Activated naive CD8-positive, alpha-beta T cell treated with anti-CD3 and anti-CD28 coated beads, Interleukin-2, amount 50 U/mL, for 24 hours (primary cell): ENCODE measurements around the gene TNNT3.
A peak's percentile ranks its signal among the peaks of the same experiment; 100 is the strongest.
"Not testable (repeated sequence)": the region's sequence is repeated elsewhere in the genome, so short reads cannot be mapped to it uniquely, and the experiment has no call there.

Experiments
- ATAC-seq: fragments of 150-1000 bp; cut with Tn5 transposase; one replicate; pipeline ENCODE4 v1.10.0; 2021
- DNase-seq: peaks from one replicate; pipeline ENCODE4 v3.0.0; 2021
- H3K27ac Mint-ChIP-seq: one replicate; pipeline ENCODE4 v1.8.0; 2021; ENCODE audit warnings: mild to moderate bottlenecking, mixed read lengths
- H3K27me3 Mint-ChIP-seq: one replicate; pipeline ENCODE4 v1.8.0; 2021; ENCODE audit warnings: mixed read lengths
- H3K36me3 Mint-ChIP-seq: one replicate; pipeline ENCODE4 v1.8.0; 2021; ENCODE audit warnings: low read depth, mixed read lengths
- H3K4me1 Mint-ChIP-seq: one replicate; pipeline ENCODE4 v1.8.0; 2021; ENCODE audit warnings: mixed read lengths
- H3K4me3 Mint-ChIP-seq: one replicate; pipeline ENCODE4 v1.8.0; 2021; ENCODE audit warnings: mild to moderate bottlenecking, moderate library complexity, mixed read lengths
- H3K9me3 Mint-ChIP-seq: one replicate; pipeline ENCODE4 v1.8.0; 2021; ENCODE audit warnings: mixed read lengths

TNNT3 gene

GRCh38 chr11:1919391-1920127 is at the start of gene TNNT3:
Gene TNNT3 (plus strand): TSS chr11:1919703. CDS start chr11:1922875, 3,172 bp downstream.
- DNase-seq = no peak
- no peak within 1 kb of the TSS for H3K4me3 Mint-ChIP-seq
- no peak within 1 kb of the TSS for H3K27ac Mint-ChIP-seq
- peaks cover 14% of the 10 kb centered on the region for H3K4me1 Mint-ChIP-seq
- H3K9me3 Mint-ChIP-seq = peaks cover 8% of the 10 kb centered on the region
- ATAC-seq = no peak
- H3K36me3 Mint-ChIP-seq = no peaks in the 10 kb centered on the region
- H3K27me3 Mint-ChIP-seq = peaks cover 6% of the 10 kb centered on the region

DNA sequence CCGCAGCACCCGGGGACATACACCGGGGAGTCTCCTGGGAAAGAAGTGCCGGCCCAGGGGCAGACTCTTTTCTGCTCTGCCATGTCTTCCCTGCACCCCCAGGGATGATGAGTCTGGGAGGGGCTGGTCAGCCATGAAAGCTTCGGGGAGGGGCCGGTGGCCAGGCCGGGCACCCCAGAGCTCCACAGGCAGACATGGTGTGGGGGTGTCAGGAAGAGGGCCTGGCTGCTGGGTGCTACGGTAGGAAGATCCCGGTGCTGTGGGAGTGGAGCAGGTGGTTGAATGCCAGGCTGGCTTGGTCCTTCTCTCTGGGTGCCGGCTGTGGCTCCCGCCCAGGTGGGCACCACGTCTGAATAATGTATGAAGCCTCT is 49.2 kb upstream of the TNNT3 start:
- ATAC-seq = no peak
- no peak for DNase-seq
- Mint-ChIP-seq H3K27ac (no peak overlapping the region), H3K27me3 (no peaks in the 10 kb centered on the region), H3K4me3 (peak overlapping the region; percentile 37), H3K9me3 (no peaks in the 10 kb centered on the region), H3K4me1 (peaks cover 40% of the 10 kb centered on the region), H3K36me3 (no peaks in the 10 kb centered on the region)

DNA sequence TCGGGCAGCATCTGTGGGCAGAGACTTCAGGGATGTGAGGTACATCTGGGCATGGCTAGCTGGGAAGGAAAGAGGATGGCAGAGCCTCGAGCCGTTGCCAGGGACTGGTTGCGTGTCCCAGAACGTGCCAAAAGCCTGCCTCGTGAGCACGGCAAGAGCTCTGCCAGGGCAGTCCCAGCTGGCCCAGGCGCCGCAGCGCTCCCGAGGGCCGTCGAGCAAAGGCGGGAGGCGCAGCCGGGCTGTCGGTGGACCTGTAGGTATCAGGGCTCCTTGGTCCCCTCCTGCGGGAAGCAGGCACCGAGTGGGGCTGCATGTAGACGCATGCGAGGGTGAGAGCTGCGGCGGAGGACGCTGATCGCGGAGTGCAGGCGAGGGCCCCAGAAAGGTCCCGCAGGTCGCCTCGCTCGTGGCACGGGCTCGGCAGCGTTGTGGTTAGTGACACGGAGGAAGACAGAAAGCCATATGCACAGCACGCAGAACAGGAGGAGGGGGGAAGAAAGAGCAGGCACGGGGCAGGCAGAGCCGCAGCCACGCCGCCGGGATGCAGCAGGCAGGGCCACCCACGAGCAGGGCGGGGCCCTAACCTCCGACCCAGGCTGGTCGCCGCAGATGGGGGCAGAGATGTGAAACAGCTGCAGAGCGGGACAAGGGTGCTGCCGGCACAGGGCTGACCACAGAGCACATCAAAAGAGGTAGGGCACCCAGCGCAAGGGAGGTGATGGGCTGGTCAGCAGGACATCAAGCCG is 48.6 kb upstream of the TNNT3 start:
- Mint-ChIP-seq H3K4me1 (peaks cover 37% of the 10 kb centered on the region), H3K36me3 (no peaks in the 10 kb centered on the region), H3K27me3 (no peaks in the 10 kb centered on the region), H3K9me3 (no peaks in the 10 kb centered on the region), H3K27ac (peak overlapping the region; percentile 61), H3K4me3 (peak overlapping the region; percentile 37)
- DNase-seq (peak; percentile 44), ATAC-seq (peak; percentile 50)

DNA sequence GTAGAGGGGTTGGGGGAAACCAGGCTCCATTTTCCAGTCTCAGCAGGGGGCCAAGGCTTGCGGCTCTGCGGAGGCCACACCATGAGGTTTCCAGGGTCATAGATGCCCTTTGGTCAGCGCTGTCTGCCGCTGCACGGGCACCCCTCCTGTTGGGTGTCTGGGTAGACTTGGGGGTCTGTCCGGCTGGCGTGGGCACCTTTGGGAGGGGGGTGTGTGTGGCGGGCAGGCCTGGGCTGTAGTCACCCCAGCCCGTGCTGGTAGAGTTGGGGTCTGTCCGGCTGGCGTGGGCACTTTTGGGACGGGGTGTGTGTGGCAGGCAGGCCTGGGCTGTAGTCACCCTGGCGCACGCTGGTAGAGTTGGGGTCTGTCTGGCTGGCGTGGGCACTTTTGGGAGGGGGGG is 48.0 kb upstream of the TNNT3 start:
- no peak overlapping the region for H3K4me3 Mint-ChIP-seq
- DNase-seq (no peak), ATAC-seq (no peak)
- no peak overlapping the region for H3K27ac Mint-ChIP-seq
- no peaks in the 10 kb centered on the region for H3K9me3 Mint-ChIP-seq
- H3K4me1 Mint-ChIP-seq = peaks cover 38% of the 10 kb centered on the region
- H3K36me3 Mint-ChIP-seq = no peaks in the 10 kb centered on the region
- no peaks in the 10 kb centered on the region for H3K27me3 Mint-ChIP-seq

GRCh38 chr11:1872267-1872985 is 47.1 kb upstream of the TNNT3 start:
- Mint-ChIP-seq H3K36me3 (no peaks in the 10 kb centered on the region), H3K27me3 (no peaks in the 10 kb centered on the region), H3K4me3 (no peak overlapping the region), H3K9me3 (no peaks in the 10 kb centered on the region), H3K4me1 (peaks cover 38% of the 10 kb centered on the region), H3K27ac (no peak overlapping the region)
- no peak for ATAC-seq
- no peak for DNase-seq

DNA sequence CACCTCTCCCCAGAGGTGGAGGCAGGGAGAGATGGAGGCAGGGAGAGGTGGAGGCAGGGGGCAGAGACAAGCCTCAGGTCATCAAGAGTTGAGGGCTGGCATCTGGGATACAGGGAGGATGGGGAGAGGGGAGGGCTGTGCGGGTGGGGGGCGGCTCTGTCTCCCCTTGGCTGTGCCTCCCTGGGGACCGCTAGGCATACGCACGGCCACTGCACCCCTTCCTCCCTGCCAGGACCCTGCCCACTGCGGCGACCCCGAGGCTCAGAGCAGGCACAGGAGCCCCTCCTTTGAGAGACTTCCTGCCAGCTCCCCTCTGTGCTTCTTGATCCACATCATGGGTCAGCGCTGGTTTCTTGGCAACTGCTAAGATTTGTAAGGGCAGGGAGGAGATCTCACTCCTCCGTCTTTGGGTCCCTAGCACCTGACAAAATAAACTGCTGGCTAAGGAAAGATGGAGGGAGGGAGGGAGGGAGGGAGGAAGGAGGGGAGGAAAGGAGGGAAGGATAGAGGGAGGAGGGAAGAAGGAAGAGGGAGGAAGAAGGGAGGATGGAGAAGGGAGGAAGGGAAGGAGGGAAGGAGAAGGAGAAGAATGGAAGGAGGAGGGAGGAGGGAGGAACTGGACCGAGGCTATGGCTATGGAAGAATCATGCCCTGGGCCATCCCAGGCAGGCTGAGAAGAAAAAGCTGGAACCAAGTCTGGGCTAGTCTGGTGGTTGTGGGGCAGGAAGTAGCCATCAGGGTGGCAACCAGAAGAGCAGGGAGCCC is 46.3 kb upstream of the TNNT3 start:
- Mint-ChIP-seq H3K4me1 (peaks cover 35% of the 10 kb centered on the region), H3K27me3 (no peaks in the 10 kb centered on the region), H3K36me3 (no peaks in the 10 kb centered on the region), H3K4me3 (no peak overlapping the region), H3K9me3 (no peaks in the 10 kb centered on the region), H3K27ac (no peak overlapping the region)
- no peak for DNase-seq
- no peak for ATAC-seq

GRCh38 chr11:1873813-1874150 is 45.7 kb upstream of the TNNT3 start:
- H3K4me3 Mint-ChIP-seq, H3K27me3 Mint-ChIP-seq, H3K36me3 Mint-ChIP-seq, ATAC-seq, H3K27ac Mint-ChIP-seq, H3K9me3 Mint-ChIP-seq, DNase-seq: not testable (repeated sequence)
- peaks cover 35% of the 10 kb centered on the region for H3K4me1 Mint-ChIP-seq

DNA sequence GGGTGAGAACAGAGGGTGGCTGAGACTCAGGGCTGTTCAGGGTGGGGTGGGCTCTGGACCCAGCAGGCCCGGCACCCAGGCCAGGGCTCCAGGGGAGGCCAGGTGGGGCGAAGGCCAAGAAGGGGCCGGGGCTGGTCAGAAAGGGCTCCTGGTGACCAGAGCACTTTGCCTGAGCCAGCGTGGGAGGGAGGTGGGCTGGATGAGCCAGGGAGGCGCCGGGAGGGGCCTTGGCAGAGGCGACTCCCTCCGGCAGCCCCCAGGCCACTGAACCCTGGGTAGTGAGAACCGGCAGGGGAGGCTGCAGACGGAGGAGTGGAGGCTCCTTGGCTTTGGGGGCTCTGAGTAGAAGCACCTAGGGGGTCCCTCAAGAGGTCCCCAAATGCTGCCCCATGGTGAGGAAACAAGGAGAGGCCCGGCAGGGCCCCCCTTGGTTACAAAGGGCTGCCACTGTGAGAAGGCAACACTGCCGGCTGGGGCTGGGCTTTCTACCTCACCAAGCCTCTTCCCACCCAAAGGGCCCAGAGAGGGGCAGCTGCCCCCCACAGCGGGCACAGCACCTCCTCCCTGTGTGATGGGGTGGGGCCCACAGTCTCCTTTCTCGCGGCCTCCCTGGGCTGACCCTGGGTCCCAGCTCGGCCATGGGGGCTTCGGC is 44.9 kb upstream of the TNNT3 start:
- peaks cover 27% of the 10 kb centered on the region for H3K4me1 Mint-ChIP-seq
- not testable (repeated sequence) for DNase-seq, H3K4me3 Mint-ChIP-seq, H3K36me3 Mint-ChIP-seq, H3K27ac Mint-ChIP-seq, H3K27me3 Mint-ChIP-seq, ATAC-seq, H3K9me3 Mint-ChIP-seq

DNA sequence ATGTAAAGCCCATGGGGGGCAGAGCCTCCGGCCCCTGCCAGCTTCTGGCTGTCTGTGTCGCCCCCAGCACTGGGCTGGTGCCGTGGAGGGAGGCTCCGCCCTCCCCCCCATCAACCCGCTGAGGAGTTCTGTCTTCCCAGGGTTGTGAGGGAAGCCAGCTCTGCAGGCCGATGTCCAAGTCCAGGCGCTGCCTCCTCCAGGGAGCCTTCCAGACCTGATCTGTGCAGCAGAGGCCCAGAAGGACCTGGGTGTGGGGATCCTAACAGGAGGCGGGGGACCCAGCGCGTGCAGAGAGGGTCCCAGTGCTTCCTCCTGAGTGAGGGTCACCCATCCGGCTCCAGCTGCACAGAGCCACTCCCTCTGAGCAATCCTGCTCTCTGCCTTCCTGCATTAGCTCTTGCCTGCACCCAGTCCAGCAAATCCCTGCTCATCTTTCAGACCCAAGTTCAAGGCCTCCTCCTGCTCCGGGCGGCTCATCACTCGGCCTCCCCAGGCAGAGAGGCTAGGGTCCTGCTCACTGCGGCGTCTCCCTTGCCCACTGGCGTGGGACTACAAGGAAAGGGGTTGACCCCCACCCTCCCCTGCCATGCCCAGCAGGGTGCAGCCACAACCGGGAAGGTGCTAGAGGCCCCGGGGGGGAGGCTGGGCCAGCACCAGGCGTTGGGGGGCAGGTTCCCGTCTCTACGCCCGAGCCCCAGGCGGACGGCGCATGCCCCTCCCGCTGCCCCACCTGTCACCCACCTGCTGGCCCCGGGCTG is 44.2 kb upstream of the TNNT3 start:
- Mint-ChIP-seq H3K27me3 (no peaks in the 10 kb centered on the region), H3K4me3 (no peak overlapping the region), H3K27ac (no peak overlapping the region), H3K9me3 (no peaks in the 10 kb centered on the region), H3K4me1 (peaks cover 23% of the 10 kb centered on the region), H3K36me3 (no peaks in the 10 kb centered on the region)
- ATAC-seq (no peak), DNase-seq (no peak)

GRCh38 chr11:1875851-1876301 is 43.6 kb upstream of the TNNT3 start:
- not testable (repeated sequence) for ATAC-seq, H3K36me3 Mint-ChIP-seq, H3K4me3 Mint-ChIP-seq, H3K9me3 Mint-ChIP-seq, DNase-seq, H3K27ac Mint-ChIP-seq, H3K27me3 Mint-ChIP-seq
- H3K4me1 Mint-ChIP-seq = peaks cover 20% of the 10 kb centered on the region

- ATAC-seq (no peak), DNase-seq (peak; percentile 44)
- H3K4me3 Mint-ChIP-seq = no peak overlapping the region
- H3K27ac Mint-ChIP-seq = no peak overlapping the region
- H3K4me1 Mint-ChIP-seq = peaks cover 18% of the 10 kb centered on the region
- H3K36me3 Mint-ChIP-seq = no peaks in the 10 kb centered on the region
- H3K27me3 Mint-ChIP-seq = no peaks in the 10 kb centered on the region
- no peaks in the 10 kb centered on the region for H3K9me3 Mint-ChIP-seq
Measured at GRCh38 chr11:1876361-1877063, 43.0 kb upstream of the TNNT3 start.

GRCh38 chr11:1877211-1878136 is 42.0 kb upstream of the TNNT3 start:
- H3K4me1 Mint-ChIP-seq = peaks cover 16% of the 10 kb centered on the region
- no peak for ATAC-seq

More at GRCh38 chr11:1877211-1878136, 42.0 kb upstream of the TNNT3 start:
- Mint-ChIP-seq H3K27ac (no peak overlapping the region), H3K9me3 (no peaks in the 10 kb centered on the region), H3K27me3 (no peaks in the 10 kb centered on the region), H3K36me3 (no peaks in the 10 kb centered on the region), H3K4me3 (no peak overlapping the region)
- no peak for DNase-seq
